B cell (primary cell): ENCODE results near the gene DKK3. TPM values are rescaled to one million over a fixed set of nuclear protein-coding genes. Genes with fewer than 3 reads are reported as not detected.

Experiments
- ATAC-seq: fragments of 200-7000 bp; cut with Tn5 transposase; one replicate; pipeline ENCODE4 v1.10.0; 2021; ENCODE audit warnings: low read depth, mild to moderate bottlenecking, moderate number of reproducible peaks, moderate library complexity
- CTCF ChIA-PET: fragments of 350-600 bp; sonication (Branson Sonifier 250); formaldehyde crosslinking; loops from one replicate; lab custom pipeline; 2021; ENCODE audit warnings: antibody characterized with exemption, inconsistent platforms; lab: Charles Lee
- POLR2A ChIA-PET: fragments of 350-600 bp; sonication (Branson Sonifier 250); formaldehyde crosslinking; loops from one replicate; lab custom pipeline; 2021; ENCODE audit warnings: antibody characterized with exemption; lab: Charles Lee
- DNase-seq: peaks from one replicate; pipeline ENCODE4 v3.0.0; 2013
- H2AFZ ChIP-seq: 2 replicates; pipeline ENCODE4 v1.6.1; 2012; ENCODE audit warnings: mild to moderate bottlenecking, low read depth, low read length; ENCODE audit not compliant: insufficient read depth, poor library complexity, severe bottlenecking
- H3K27ac ChIP-seq, 2 donors: 1 replicate in 1 of 2; 2 replicates in 1 of 2; pipeline ENCODE4 v1.5.1; 2012 to 2013; ENCODE audit warnings: low read length in 2 of 2, mild to moderate bottlenecking in 2 of 2, moderate library complexity in 1 of 2
- H3K27me3 ChIP-seq, 4 experiments: fragments of 200-600 bp in 1 of 4; sonication (generic) in 1 of 4; replicated peaks in 1 of 4; 1 replicate in 2 of 4; 2 replicates in 2 of 4; pipeline versions ENCODE4 v1.6.1 to v1.7.0; 2013 to 2016; ENCODE audit warnings: low read length in 3 of 4, mild to moderate bottlenecking in 2 of 4, mixed read lengths in 1 of 4, moderate library complexity in 1 of 4; ENCODE audit not compliant: insufficient read depth in 4 of 4, control insufficient read depth in 3 of 4; ENCODE audit errors: control extremely low read depth in 1 of 4
- H3K36me3 ChIP-seq, 2 experiments: replicated peaks in 1 of 2; 1 replicate in 1 of 2; 2 replicates in 1 of 2; pipeline versions ENCODE4 v1.6.1 to v1.7.1; 2013; ENCODE audit warnings: low read length in 1 of 2; ENCODE audit not compliant: insufficient read depth in 2 of 2, control insufficient read depth in 1 of 2; ENCODE audit errors: control extremely low read depth in 1 of 2, extremely low read depth in 1 of 2
- H3K4me1 ChIP-seq, 2 donors: fragments of 200-600 bp in 1 of 2; sonication (generic) in 1 of 2; 1 replicate in 1 of 2; 2 replicates in 1 of 2; pipeline versions ENCODE4 v1.5.1 to v1.6.1; 2013 to 2017; ENCODE audit warnings: low read length in 2 of 2; ENCODE audit not compliant: control insufficient read depth in 2 of 2, insufficient read depth in 2 of 2
- H3K4me2 ChIP-seq: replicated peaks from 2 replicates; pipeline ENCODE3; 2012; ENCODE audit warnings: mild to moderate bottlenecking, low read depth, low read length; ENCODE audit not compliant: poor library complexity, severe bottlenecking
- H3K4me3 ChIP-seq, 5 experiments: fragments of 200-600 bp in 1 of 5; sonication (generic) in 1 of 5; 1 replicate in 3 of 5; 2 replicates in 2 of 5; pipeline versions ENCODE4 v1.5.1 to v1.7.0; 2011 to 2016; ENCODE audit warnings: low read length in 4 of 5, mild to moderate bottlenecking in 4 of 5, low read depth in 2 of 5, control low read depth in 1 of 5, moderate library complexity in 1 of 5; ENCODE audit not compliant: insufficient read depth in 1 of 5; ENCODE audit errors: control extremely low read depth in 1 of 5, extremely low read depth in 1 of 5
- H3K79me2 ChIP-seq: fragments of 200-600 bp; sonication (generic); one replicate; pipeline ENCODE4 v1.6.0; 2016; ENCODE audit warnings: low read length; ENCODE audit not compliant: control insufficient read depth, insufficient read depth
- H3K9ac ChIP-seq: fragments of 200-600 bp; sonication (generic); 2 replicates; pipeline ENCODE4 v1.6.1; 2017; ENCODE audit warnings: mild to moderate bottlenecking, low read length, moderate library complexity
- H3K9me3 ChIP-seq, 3 donors: one replicate each; pipeline versions ENCODE4 v1.6.1 to v1.7.1; 2013; ENCODE audit warnings: low read length in 2 of 3; ENCODE audit not compliant: control insufficient read depth in 2 of 3, insufficient read depth in 1 of 3; ENCODE audit errors: control extremely low read depth in 1 of 3
- H4K20me1 ChIP-seq: 2 replicates; pipeline ENCODE4 v1.6.0; 2012; ENCODE audit warnings: mild to moderate bottlenecking, low read length; ENCODE audit not compliant: insufficient read depth, control insufficient read depth, poor library complexity, severe bottlenecking
- H3K27ac Mint-ChIP-seq: one replicate; pipeline ENCODE4 v1.8.0; 2021; ENCODE audit warnings: mixed read lengths
- H3K27me3 Mint-ChIP-seq: one replicate; pipeline ENCODE4 v1.8.0; 2021; ENCODE audit warnings: mixed read lengths
- H3K4me1 Mint-ChIP-seq: one replicate; pipeline ENCODE4 v1.8.0; 2021; ENCODE audit warnings: mixed read lengths
- H3K4me3 Mint-ChIP-seq: one replicate; pipeline ENCODE4 v1.8.0; 2021; ENCODE audit warnings: mixed read lengths
- H3K9me3 Mint-ChIP-seq: one replicate; pipeline ENCODE4 v1.8.0; 2022; ENCODE audit warnings: mixed read lengths; ENCODE audit not compliant: insufficient read depth
- EZH2 ChIP-seq: IDR thresholded peaks from 2 replicates; pipeline ENCODE4 v1.6.1; 2012; ENCODE audit warnings: borderline replicate concordance, low read depth, mild to moderate bottlenecking, moderate library complexity, low read length; ENCODE audit not compliant: insufficient read depth, poor library complexity, severe bottlenecking
- whole genome bisulfite sequencing: methylation state at CpG from one replicate; pipeline ENCODE4 v1.1.5; 2013; ENCODE audit warnings: missing lambda C conversion rate; ENCODE audit not compliant: insufficient coverage; 5-methylcytosine and 5-hydroxymethylcytosine counted together
- intact Hi-C: fragments of 100-400 bp; cut with micrococcal nuclease; formaldehyde crosslinking; loops from one replicate; pipeline ENCODE4 v1.10.0; 2022
- polyA plus RNA-seq: library from polyadenylated mRNA; depleted of rRNA; stranded (reverse); fragments of >200 nt; gene quantifications from 2 replicates; pipeline ENCODE4 v1.2.3, GENCODE V29; 2012
- total RNA-seq, 2 donors: library from RNA; stranded (reverse); fragments of 120-200 nt in 1 of 2; gene quantifications; 1 replicate in 1 of 2; 2 replicates in 1 of 2; pipeline versions ENCODE4 v1.2.3 to v1.2.4, GENCODE V29; 2013 to 2022
- TF ChIP-seq, protein P1 (sequence below): fragments of 200-600 bp; IDR thresholded peaks from one replicate; pipeline ENCODE4 v1.8.0; 2022; ENCODE audit warnings: antibody characterized with exemption, mild to moderate bottlenecking

Gene DKK3
- total and polyA plus RNA-seq, 2 donors (not counting 1 experiment from before 2014, with no cell fraction given) = 0.33 TPM; not detected in 1

GRCh38 chr11:11975201-11976092 lies 33.0 kb downstream of the DKK3 start:
- ChIA-PET CTCF (no interaction called here), POLR2A (no interaction called here)
- no peak overlapping the region for H3K27ac ChIP-seq
- TF ChIP-seq EZH2 = no peak
- TF ChIP-seq, protein P1, sequence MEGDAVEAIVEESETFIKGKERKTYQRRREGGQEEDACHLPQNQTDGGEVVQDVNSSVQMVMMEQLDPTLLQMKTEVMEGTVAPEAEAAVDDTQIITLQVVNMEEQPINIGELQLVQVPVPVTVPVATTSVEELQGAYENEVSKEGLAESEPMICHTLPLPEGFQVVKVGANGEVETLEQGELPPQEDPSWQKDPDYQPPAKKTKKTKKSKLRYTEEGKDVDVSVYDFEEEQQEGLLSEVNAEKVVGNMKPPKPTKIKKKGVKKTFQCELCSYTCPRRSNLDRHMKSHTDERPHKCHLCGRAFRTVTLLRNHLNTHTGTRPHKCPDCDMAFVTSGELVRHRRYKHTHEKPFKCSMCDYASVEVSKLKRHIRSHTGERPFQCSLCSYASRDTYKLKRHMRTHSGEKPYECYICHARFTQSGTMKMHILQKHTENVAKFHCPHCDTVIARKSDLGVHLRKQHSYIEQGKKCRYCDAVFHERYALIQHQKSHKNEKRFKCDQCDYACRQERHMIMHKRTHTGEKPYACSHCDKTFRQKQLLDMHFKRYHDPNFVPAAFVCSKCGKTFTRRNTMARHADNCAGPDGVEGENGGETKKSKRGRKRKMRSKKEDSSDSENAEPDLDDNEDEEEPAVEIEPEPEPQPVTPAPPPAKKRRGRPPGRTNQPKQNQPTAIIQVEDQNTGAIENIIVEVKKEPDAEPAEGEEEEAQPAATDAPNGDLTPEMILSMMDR = no peak
- H3K27ac Mint-ChIP-seq = no peak overlapping the region
- H3K4me1 ChIP-seq = no peaks in the 10 kb centered on the region
- H3K4me3 ChIP-seq = no peak overlapping the region
- H3K79me2 ChIP-seq = no peaks in the 10 kb centered on the region
- no peak for DNase-seq
- peaks cover 0 to 8% (median 0%) of the 10 kb centered on the region in 3 donors for H3K9me3 ChIP-seq
- no peaks in the 10 kb centered on the region for H3K4me1 Mint-ChIP-seq
- WGBS = 90% methylated on average over 6 of the region's 11 CpGs
- H3K36me3 ChIP-seq = no peaks in the 10 kb centered on the region
- no peak overlapping the region for H3K4me3 Mint-ChIP-seq
- intact Hi-C loops = no loop called here
- no peaks in the 10 kb centered on the region for H4K20me1 ChIP-seq
- H3K27me3 Mint-ChIP-seq = peaks cover 10% of the 10 kb centered on the region
- no peak overlapping the region for H2AFZ ChIP-seq
- no peak overlapping the region for H3K4me2 ChIP-seq
- no peaks in the 10 kb centered on the region for H3K9me3 Mint-ChIP-seq
- ATAC-seq = no peak
- no peak overlapping the region for H3K9ac ChIP-seq
- peaks cover 0 to 2% (median 0%) of the 10 kb centered on the region in 4 experiments for H3K27me3 ChIP-seq

DNA sequence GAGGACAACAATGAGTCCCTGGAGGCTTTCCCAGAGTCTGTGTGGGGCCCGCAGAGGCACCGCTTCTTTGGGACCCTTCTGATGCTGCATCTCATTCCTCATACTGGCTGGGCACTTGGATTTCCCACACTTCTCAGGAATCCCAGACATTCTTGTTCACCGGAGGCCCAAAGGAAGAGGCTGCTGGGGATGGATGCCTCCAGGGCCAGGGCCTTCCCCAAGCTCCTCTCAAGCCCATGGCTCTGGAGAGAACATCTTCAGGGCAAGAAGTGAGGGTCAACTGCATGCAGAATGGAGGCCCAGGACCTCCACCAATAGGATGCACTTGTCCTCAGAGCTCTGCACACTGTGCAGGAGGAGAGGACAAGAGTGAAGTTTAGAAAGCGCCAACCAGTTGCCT lies 34.6 kb downstream of the DKK3 start:
- no peaks in the 10 kb centered on the region for H3K79me2 ChIP-seq
- WGBS = 89% methylated on average over 1 of the region's 4 CpGs
- Mint-ChIP-seq H3K9me3 (no peaks in the 10 kb centered on the region), H3K27me3 (no peaks in the 10 kb centered on the region), H3K4me3 (no peak overlapping the region), H3K27ac (no peak overlapping the region), H3K4me1 (no peaks in the 10 kb centered on the region)
- ChIA-PET POLR2A (no interaction called here), CTCF (no interaction called here)
- no peak overlapping the region for H2AFZ ChIP-seq
- no peak overlapping the region for H3K9ac ChIP-seq
- H4K20me1 ChIP-seq = no peaks in the 10 kb centered on the region
- no peaks in the 10 kb centered on the region for H3K4me1 ChIP-seq
- DNase-seq (no peak), ATAC-seq (no peak)
- intact Hi-C loops = no loop called here
- no peak overlapping the region for H3K27ac ChIP-seq
- peaks cover 0 to 4% (median 0%) of the 10 kb centered on the region in 3 donors for H3K9me3 ChIP-seq
- H3K4me3 ChIP-seq = no peak overlapping the region
- no peaks in the 10 kb centered on the region for H3K36me3 ChIP-seq
- H3K4me2 ChIP-seq = no peak overlapping the region
- H3K27me3 ChIP-seq = peaks cover 0 to 2% (median 0%) of the 10 kb centered on the region in 4 experiments
- no peak for TF ChIP-seq EZH2
- TF ChIP-seq, protein P1 = no peak
